ENCODE data around the gene LPO.

The LPO gene

DNA sequence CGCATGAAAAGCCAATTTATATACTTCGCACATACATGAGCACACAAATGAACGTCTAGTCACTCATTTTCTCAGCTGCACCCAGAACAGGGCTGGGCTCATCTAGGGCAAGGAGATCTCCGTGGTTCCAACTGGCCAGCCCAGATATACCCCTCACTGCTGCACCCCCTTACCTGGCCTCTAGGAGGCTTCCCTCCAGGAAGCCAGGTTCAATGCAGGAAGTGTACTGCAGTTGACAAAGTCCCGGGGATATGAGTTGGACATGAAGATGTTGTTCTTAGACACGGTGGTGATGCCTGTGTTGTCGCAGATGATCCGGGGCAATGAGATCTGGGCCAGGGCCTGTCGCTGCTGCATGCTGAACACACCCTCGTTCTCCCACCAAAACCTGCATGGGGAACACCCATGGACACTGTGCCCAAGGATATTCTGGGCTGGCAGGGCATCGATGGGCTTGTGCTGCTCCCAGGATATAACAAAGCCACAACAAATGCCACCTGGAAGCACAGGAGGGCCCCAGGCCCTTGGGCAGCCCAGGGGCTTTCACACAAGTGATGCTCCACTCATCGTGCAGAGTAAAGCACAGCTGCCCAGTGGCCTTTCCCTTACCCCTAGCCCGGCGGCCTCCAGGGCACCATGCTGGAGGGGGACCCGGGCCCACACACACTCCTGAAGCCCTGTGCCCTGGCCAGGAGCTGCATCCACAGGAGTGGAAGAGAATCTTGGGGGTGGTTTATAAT lies 32.3 kb downstream of the LPO start:
- H3K27ac ChIP-seq (ENCODE audit: low read depth, low read length), result no peak overlapping the region
- no peak overlapping the region for H3K4me3 ChIP-seq (ENCODE audit: low read depth, low read length)
- H3K9me3 ChIP-seq (ENCODE audit: control insufficient read depth, insufficient read depth, low read length), result no peaks in the 10 kb centered on the region
- no peaks in the 10 kb centered on the region; the same call in 1 of the 2 replicates for H3K27me3 ChIP-seq (ENCODE audit: control insufficient read depth, insufficient read depth, low read length)
- no peak overlapping the region for H3K9ac ChIP-seq (ENCODE audit: low read depth, low read length)
- H3K36me3 ChIP-seq (ENCODE audit: control insufficient read depth, insufficient read depth, low read length), result no peaks in the 10 kb centered on the region
- H3K4me1 ChIP-seq (ENCODE audit: control insufficient read depth, insufficient read depth, low read length), result no peaks in the 10 kb centered on the region

DNA sequence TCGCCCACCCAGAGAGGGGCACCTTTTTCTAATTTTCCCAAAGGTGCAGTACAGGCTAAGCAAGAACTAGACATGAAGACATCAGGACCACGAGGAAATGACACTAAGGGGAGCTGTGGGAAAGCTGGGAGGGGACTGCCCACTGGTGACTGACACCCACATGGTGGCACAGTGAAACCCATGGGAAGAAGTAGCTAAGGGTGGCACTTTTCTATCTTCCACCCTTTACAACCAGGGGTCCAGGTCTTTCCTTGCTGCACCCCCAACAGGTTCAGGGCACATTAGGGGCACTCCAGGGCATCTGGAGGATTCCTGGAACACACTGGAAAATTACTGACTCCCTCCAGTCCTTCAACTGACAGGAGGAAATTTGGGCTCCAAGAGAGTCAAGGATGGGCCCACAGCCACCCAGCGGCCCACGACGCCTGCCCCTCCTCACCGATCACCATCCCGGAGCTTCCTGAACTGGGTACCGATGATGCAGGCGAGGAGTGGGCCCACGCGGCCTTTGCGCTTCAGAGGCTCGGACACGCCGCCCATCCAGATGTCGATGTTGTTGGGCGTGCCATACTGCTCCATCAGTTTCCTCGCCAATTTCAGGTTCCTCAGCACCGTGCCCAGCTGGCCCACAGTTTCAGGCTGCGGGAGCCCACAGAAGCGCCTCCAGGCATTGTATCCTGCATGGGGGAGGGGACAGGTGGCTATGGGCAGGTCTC lies 33.0 kb downstream of the LPO start:
- H3K9me3 ChIP-seq (ENCODE audit: control insufficient read depth, insufficient read depth, low read length), result no peaks in the 10 kb centered on the region
- no peaks in the 10 kb centered on the region; the same call in 1 of the 2 replicates for H3K27me3 ChIP-seq (ENCODE audit: control insufficient read depth, insufficient read depth, low read length)
- no peak overlapping the region for H3K9ac ChIP-seq (ENCODE audit: low read depth, low read length)
- no peak overlapping the region for H3K4me3 ChIP-seq (ENCODE audit: low read depth, low read length)
- no peaks in the 10 kb centered on the region for H3K4me1 ChIP-seq (ENCODE audit: control insufficient read depth, insufficient read depth, low read length)
- H3K36me3 ChIP-seq (ENCODE audit: control insufficient read depth, insufficient read depth, low read length), result no peaks in the 10 kb centered on the region
- no peak overlapping the region for H3K27ac ChIP-seq (ENCODE audit: low read depth, low read length)

DNA sequence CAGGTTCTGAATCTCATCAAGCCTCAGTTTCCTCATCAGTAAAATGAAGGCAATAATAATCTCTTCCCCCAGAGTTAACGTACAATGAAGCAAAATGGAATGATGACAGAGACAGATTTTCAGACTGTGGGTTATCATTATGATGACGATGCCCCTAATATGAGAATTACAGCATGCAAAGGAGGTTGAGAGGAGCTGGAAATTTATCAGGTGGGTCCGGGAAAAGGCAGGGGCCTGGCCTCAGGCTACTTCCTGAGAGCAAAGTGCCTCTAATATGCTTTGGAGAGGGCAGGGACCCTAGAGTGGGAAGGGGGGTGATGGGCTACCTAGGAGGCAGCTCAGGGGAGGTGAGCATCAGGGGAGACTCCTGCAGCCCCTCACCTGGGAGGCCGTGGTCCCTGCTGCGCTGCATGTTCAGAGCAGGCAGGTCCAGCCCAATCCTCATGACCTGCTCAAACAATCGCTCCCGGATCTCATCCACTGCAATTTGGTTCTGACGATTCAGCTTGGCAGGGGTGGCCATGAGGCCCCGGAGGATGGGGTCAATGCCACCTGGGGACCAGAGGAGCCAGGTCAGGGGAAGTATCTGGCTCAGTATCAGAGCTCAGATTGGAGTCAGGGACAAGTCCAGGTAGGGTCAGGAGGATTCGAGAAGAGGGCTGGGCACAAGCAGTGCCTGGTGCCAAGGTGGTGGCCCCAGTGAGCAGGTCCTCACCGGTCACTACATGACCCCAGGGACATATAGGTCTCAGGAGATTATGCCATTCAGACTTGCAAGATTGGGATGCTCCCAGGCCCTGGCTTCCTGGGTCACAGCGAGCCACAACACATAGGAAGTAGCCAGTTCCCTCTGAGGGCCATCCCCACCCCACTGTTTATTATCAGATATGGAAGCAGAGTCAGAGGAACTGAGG lies 34.2 kb downstream of the LPO start:
- no peak overlapping the region for H3K4me3 ChIP-seq (ENCODE audit: low read depth, low read length)

DNA sequence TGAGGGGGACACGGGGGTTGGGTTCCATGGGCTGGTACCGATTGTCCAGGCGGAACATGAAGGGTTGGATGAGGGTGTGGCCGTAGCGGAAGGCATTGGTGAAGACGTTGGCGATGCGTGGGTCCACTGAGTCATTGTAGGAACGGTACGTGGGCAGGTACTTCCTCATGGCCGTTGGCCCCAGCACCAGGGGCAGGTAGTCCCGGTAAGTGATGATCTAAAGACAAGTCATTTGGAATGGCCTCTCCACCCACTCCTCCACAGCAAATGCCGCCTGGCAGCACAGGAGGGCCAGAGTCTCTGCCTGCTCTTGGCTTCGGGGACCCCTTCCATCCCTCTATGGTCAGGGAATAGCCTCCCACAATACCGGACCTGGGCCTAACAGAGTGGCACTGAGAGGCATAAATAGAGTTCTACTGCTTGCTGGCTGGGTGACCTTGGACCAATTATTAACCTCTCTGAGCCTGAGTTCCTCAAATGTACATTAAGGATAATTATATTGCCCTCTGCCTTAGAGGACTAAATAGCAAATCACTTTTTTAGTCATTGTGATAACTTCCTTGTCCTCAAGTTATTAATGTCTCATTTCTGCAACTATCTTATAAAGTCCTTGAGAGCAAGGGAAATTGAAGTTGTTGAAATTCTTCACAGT lies 35.2 kb downstream of the LPO start:
- H3K27me3 ChIP-seq (ENCODE audit: control insufficient read depth, insufficient read depth, low read length), result peaks cover 9% of the 10 kb centered on the region
- H3K9me3 ChIP-seq (ENCODE audit: control insufficient read depth, insufficient read depth, low read length), result no peaks in the 10 kb centered on the region
- no peaks in the 10 kb centered on the region for H3K36me3 ChIP-seq (ENCODE audit: control insufficient read depth, insufficient read depth, low read length)
- H3K9ac ChIP-seq (ENCODE audit: low read depth, low read length), result no peak overlapping the region
- peaks cover under 1% of the 10 kb centered on the region; the same call in 1 of the 2 replicates for H3K4me1 ChIP-seq (ENCODE audit: control insufficient read depth, insufficient read depth, low read length)
- H3K4me3 ChIP-seq (ENCODE audit: low read depth, low read length), result no peak overlapping the region
- no peak overlapping the region for H3K27ac ChIP-seq (ENCODE audit: low read depth, low read length)

More for the DNA sequence above, 34.2 kb downstream of the LPO start:
- Histone ChIP-seq H3K27ac (ENCODE audit: low read depth, low read length) (no peak overlapping the region), H3K36me3 (ENCODE audit: control insufficient read depth, insufficient read depth, low read length) (no peaks in the 10 kb centered on the region), H3K4me1 (ENCODE audit: control insufficient read depth, insufficient read depth, low read length) (no peaks in the 10 kb centered on the region), H3K9ac (ENCODE audit: low read depth, low read length) (no peak overlapping the region), H3K27me3 (ENCODE audit: control insufficient read depth, insufficient read depth, low read length) (peaks cover 4% of the 10 kb centered on the region; the same call in 1 of the 2 replicates), H3K9me3 (ENCODE audit: control insufficient read depth, insufficient read depth, low read length) (no peaks in the 10 kb centered on the region)

DNA sequence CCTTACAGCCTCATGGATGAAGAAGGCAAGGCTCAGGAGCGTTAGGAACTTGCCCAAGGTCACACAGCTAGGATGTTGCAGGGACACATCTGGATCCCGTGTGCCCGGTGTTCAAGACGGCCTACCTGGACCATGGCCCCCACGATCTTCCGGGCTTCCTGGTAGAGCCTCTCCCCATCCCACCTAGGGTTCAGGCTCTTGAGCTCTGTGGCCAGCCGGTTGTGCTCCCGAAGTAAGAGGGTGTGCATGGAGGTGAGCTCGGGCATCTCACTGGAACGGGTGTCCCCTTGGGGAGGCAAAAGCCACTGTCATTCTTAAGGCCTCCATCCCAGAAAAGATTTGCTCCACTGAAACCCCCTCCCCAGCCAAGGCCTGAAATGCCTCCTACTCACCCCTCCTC lies 37.0 kb downstream of the LPO start:
- H3K4me1 ChIP-seq (ENCODE audit: control insufficient read depth, insufficient read depth, low read length), result peaks cover 5% of the 10 kb centered on the region; the same call in 1 of the 2 replicates
- H3K9me3 ChIP-seq (ENCODE audit: control insufficient read depth, insufficient read depth, low read length), result no peaks in the 10 kb centered on the region
- no peak overlapping the region for H3K27ac ChIP-seq (ENCODE audit: low read depth, low read length)
- H3K36me3 ChIP-seq (ENCODE audit: control insufficient read depth, insufficient read depth, low read length), result no peaks in the 10 kb centered on the region
- H3K4me3 ChIP-seq (ENCODE audit: low read depth, low read length), result no peak overlapping the region
- H3K27me3 ChIP-seq (ENCODE audit: control insufficient read depth, insufficient read depth, low read length), result peaks cover 21% of the 10 kb centered on the region
- H3K9ac ChIP-seq (ENCODE audit: low read depth, low read length), result no peak overlapping the region

DNA sequence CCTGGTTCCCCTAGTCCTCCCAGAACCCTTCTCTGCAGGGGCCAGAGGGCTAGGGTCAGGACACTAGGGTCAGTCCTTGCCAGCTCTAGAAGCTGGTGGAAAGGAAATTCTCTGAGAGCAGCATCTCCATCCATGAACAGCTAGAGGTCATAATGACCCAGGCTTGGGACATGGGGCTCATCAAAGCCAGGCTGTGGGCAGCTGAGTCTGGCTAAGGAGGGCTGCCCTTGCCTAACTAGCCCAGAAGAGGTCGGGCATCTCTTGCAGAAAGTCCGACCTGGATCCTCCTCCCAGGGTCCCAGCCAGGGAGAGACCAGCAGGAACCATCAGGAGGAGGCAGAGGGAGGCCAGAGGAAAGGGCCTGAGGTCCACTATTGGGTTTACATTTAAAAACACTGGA lies 38.0 kb downstream of the LPO start:
- peaks cover 21% of the 10 kb centered on the region for H3K27me3 ChIP-seq (ENCODE audit: control insufficient read depth, insufficient read depth, low read length)

DNA sequence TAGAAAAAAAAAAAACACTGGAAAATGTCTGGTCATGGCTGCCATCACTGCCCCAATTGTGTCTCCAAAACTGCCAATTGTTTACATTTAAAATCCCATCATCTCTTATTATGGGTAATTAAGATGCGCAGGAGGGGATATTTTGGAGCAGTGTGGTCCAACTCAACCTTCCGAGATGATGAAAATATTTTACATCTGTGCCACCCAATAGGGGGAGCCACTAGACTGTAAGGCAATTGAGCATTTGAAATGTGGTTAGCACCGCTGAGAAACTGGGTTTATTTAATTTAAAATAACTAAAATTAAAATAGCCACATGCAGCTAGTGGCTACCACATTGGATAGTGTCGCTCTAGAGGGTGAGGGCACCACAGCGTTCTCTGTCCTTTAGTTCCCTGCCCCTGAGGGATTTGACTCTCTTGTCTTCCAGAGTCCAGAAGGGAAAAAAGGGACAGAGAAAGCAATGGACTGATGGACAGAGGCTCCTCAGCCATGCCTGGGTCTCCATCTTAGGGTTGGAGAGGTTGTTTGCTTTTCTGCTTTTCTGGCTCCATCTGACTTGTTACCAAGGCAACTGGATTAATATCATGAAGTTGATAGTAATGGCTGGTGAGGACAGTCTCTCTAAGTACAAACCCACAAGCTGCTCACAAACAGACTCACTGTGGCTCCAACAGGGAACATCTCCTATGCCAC lies 38.9 kb downstream of the LPO start:
- Histone ChIP-seq H3K9me3 (ENCODE audit: control insufficient read depth, insufficient read depth, low read length) (no peaks in the 10 kb centered on the region), H3K27ac (ENCODE audit: low read depth, low read length) (no peak overlapping the region), H3K4me1 (ENCODE audit: control insufficient read depth, insufficient read depth, low read length) (peaks cover 5% of the 10 kb centered on the region; the same call in 1 of the 2 replicates), H3K9ac (ENCODE audit: low read depth, low read length) (no peak overlapping the region), H3K36me3 (ENCODE audit: control insufficient read depth, insufficient read depth, low read length) (no peaks in the 10 kb centered on the region), H3K27me3 (ENCODE audit: control insufficient read depth, insufficient read depth, low read length) (peaks cover 21% of the 10 kb centered on the region), H3K4me3 (ENCODE audit: low read depth, low read length) (no peak overlapping the region)

More for the DNA sequence above, 38.0 kb downstream of the LPO start:
- no peak overlapping the region for H3K27ac ChIP-seq (ENCODE audit: low read depth, low read length)
- no peak overlapping the region for H3K4me3 ChIP-seq (ENCODE audit: low read depth, low read length)
- H3K4me1 ChIP-seq (ENCODE audit: control insufficient read depth, insufficient read depth, low read length), result peaks cover 5% of the 10 kb centered on the region; the same call in 1 of the 2 replicates
- no peaks in the 10 kb centered on the region for H3K36me3 ChIP-seq (ENCODE audit: control insufficient read depth, insufficient read depth, low read length)
- no peaks in the 10 kb centered on the region for H3K9me3 ChIP-seq (ENCODE audit: control insufficient read depth, insufficient read depth, low read length)
- no peak overlapping the region for H3K9ac ChIP-seq (ENCODE audit: low read depth, low read length)

DNA sequence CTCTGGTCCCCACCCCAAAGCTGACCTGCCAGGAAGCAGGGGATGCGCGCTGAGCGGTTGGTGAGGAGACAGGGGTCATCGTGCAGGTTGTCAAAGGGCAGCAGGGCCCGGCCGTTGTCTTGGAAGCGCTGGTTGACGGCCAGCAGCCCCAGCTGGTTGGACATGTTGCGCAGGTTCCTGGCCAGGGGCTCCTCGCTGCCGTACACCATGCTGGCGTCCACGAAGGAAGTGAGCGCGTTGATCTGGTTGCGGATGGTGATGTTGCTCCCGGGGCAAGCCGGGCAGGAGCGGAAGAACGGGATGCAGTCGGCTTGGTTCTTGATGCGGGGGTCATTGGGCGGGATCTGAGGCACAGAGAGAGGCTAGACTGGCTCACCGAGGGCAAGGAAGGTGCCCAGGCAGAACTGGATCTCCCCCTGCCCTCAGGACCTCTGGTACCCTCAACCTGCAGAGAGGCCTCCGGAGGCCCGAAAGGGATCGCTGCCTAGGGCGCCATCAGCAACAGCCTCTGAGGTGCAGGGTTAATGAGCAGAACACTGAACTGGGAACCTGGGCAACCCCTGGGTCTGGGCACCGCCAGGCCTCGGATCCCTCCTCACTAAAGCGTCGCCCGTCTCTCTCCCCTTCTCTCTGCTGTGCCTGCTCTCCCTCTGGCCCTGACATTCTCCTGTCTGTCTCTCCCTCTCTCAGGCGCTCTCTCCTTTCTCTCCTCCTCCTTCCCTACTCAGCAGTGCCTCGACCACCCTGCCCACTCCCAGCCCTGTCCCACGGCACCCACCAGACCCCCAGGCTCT lies 39.6 kb downstream of the LPO start:
- H3K27me3 ChIP-seq (ENCODE audit: control insufficient read depth, insufficient read depth, low read length), result peaks cover 21% of the 10 kb centered on the region
- H3K4me1 ChIP-seq (ENCODE audit: control insufficient read depth, insufficient read depth, low read length), result peaks cover 5% of the 10 kb centered on the region; the same call in 1 of the 2 replicates
- no peaks in the 10 kb centered on the region for H3K9me3 ChIP-seq (ENCODE audit: control insufficient read depth, insufficient read depth, low read length)
- no peaks in the 10 kb centered on the region for H3K36me3 ChIP-seq (ENCODE audit: control insufficient read depth, insufficient read depth, low read length)
- no peak overlapping the region for H3K9ac ChIP-seq (ENCODE audit: low read depth, low read length)
- no peak overlapping the region for H3K4me3 ChIP-seq (ENCODE audit: low read depth, low read length)
- H3K27ac ChIP-seq (ENCODE audit: low read depth, low read length), result no peak overlapping the region

DNA sequence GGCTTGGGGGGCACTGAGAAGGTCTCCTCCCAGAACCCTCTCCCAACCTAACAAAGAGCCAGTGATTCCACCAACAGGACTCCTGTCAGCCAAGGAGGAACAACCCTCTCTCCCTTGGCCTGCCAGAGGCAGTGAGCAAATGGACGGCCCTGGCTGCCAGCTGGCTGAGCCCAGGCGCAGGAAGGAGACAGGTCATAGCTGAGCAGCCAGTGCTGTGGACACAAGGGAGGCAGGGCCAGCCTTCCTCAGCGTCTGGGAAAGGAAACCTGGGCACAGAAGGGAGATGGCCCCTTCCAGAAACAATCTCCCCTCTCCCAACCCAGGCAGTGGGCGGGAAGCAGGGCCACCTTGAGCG lies 40.3 kb downstream of the LPO start:
- Histone ChIP-seq H3K9ac (ENCODE audit: low read depth, low read length) (no peak overlapping the region), H3K27me3 (ENCODE audit: control insufficient read depth, insufficient read depth, low read length) (peaks cover 21% of the 10 kb centered on the region), H3K27ac (ENCODE audit: low read depth, low read length) (no peak overlapping the region), H3K4me1 (ENCODE audit: control insufficient read depth, insufficient read depth, low read length) (peaks cover 5% of the 10 kb centered on the region; the same call in 1 of the 2 replicates), H3K4me3 (ENCODE audit: low read depth, low read length) (no peak overlapping the region), H3K36me3 (ENCODE audit: control insufficient read depth, insufficient read depth, low read length) (no peaks in the 10 kb centered on the region), H3K9me3 (ENCODE audit: control insufficient read depth, insufficient read depth, low read length) (no peaks in the 10 kb centered on the region)

Measured in HUES48 (cell line).